Measurements from ENCODE around the gene ZNF423. TPM values are rescaled to one million over a fixed set of nuclear protein-coding genes. Genes with fewer than 3 reads are reported as not detected.

Gene ZNF423
- total and polyA plus RNA-seq, 2 of the 13 experiments (the other 11 are each of a cell fraction or from before 2014, with no cell fraction given) = 0.07 to 0.31 TPM

DNA sequence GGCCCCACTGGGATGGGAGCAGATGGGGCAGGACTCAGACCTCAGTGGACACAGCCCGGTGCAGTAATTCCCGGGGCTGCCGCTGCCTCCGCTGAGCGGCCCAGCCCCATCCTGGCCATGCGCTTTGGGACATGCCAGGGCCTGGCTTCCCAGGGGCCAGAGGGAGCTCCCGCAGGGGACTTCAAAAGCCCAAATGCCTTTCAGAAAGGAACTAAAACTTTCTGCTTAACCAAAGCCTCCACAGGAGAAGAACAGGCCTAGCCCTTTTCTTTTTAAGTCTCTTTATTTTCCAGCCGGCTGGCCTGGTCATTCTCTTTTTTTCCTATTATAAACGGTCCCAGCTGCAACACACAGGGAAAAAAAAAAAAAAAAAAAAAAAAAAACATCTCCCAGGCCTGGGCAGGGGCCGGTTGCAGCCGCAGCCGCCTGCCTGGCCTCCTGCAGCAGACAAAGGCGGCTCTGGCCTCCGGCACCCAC, 10.7 kb upstream of the ZNF423 start (continued):
- TF ChIP-seq ZBTB14 (CRISPR knock-in tag; IDR thresholded peaks at IDR 0.05) (no peak), HOXA7 (CRISPR knock-in tag; IDR thresholded peaks at IDR 0.05) (no peak), PAWR (CRISPR knock-in tag; IDR thresholded peaks at IDR 0.05; ENCODE audit: borderline replicate concordance) (no peak), ZNF17 (CRISPR knock-in tag; IDR thresholded peaks at IDR 0.05) (no peak), SP4 (CRISPR knock-in tag; IDR thresholded peaks at IDR 0.05) (no peak), ZNF468 (CRISPR knock-in tag; IDR thresholded peaks at IDR 0.05) (no peak), CREM (IDR thresholded peaks at IDR 0.05) (no peak), CREM (CRISPR knock-in tag; IDR thresholded peaks at IDR 0.05) (no peak)

DNA sequence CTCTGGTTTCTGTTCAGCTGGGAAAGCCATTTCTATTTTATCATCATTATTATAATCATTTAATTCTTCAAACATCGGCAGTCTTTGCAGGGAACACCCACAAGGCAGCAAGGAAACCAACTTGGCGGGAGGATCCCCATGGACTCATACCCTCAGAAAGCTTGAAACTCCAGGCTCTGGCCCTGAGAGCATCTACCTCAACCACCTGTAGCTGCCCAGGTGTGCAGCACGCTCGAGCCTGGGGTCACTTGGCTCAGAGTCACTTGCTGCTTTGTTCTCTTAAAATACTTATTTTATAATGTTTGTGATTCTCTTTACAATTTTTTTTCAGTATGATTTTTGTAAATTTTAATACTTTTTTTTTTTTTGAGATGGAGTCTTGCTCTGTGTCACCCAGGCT, 6.8 kb upstream of the ZNF423 start:
- H3K79me2 ChIP-seq (ENCODE audit: insufficient read depth, low read length) = no peaks in the 10 kb centered on the region
- no peaks in the 10 kb centered on the region for H3K9me3 ChIP-seq (ENCODE audit: low read length)
- ATAC-seq (no peak), FAIRE-seq (no peak), DNase-seq (ENCODE audit: low spot score) (no peak)
- H3K9ac ChIP-seq (ENCODE audit: insufficient read depth, low read depth, low read length) = no peak overlapping the region
- BruUV-seq (replicated peaks) = no TSS peak
- ChIA-PET POLR2A (interaction anchor here (0.7 kb wide), 1 partner anchor 19 kb away, joined by 3 read pairs; no protein-coding TSS in a partner anchor), CTCF (ENCODE audit: low intra/inter-chr PET ratio, low total read pairs) (no interaction called here)
- H3K27ac ChIP-seq (ENCODE audit: extremely low read length, insufficient read depth, low read length) = no peak overlapping the region
- no peak overlapping the region for H2AFZ ChIP-seq (ENCODE audit: low read length)
- H3K4me2 ChIP-seq (ENCODE audit: low read depth, low read length) = no peak overlapping the region
- peaks cover 1% of the 10 kb centered on the region for H4K20me1 ChIP-seq (ENCODE audit: insufficient read depth, low read length)
- peaks cover 1% of the 10 kb centered on the region; the same call in 1 of the 2 replicates for H3K4me1 ChIP-seq (ENCODE audit: insufficient read depth, low read length)
- in situ Hi-C loops (cut with HindIII; ENCODE audit: extremely low pct_ligation_motif_present, low pct_unique_long_range_greater_than_20kb) (no loop called here), intact Hi-C loops (cut with micrococcal nuclease; ENCODE audit: unreplicated experiment) (no loop called here)
- H3K27me3 ChIP-seq (ENCODE audit: control insufficient read depth in 1 of 2, insufficient read depth in 2 of 2, low read length in 2 of 2) = peaks cover 16 to 74% of the 10 kb centered on the region in 2 experiments
- 5% methylated on average over 4 of the region's 4 CpGs for WGBS (ENCODE audit: low lambda C conversion rate)
- H3K4me3 ChIP-seq (replicated peaks in 1 of 3; ENCODE audit: insufficient read depth in 1 of 3, low read depth in 2 of 3, low read length in 3 of 3) = no peak overlapping the region
- no peaks in the 10 kb centered on the region for H3K36me3 ChIP-seq (replicated peaks in 1 of 2; ENCODE audit: control insufficient read depth in 1 of 2, insufficient read depth in 2 of 2, low read length in 2 of 2)
- TF ChIP-seq NR2F1 (CRISPR knock-in tag; IDR thresholded peaks at IDR 0.05) (no peak), ZKSCAN1 (IDR thresholded peaks at IDR 0.05; ENCODE audit: low read length) (no peak), ZNF749 (CRISPR knock-in tag; IDR thresholded peaks at IDR 0.05; ENCODE audit: borderline replicate concordance) (no peak), SALL1 (CRISPR knock-in tag; IDR thresholded peaks at IDR 0.05) (no peak), ZFAT (CRISPR knock-in tag; conservative IDR thresholded peaks at IDR 0.05) (no peak), RXRA (CRISPR knock-in tag; IDR thresholded peaks at IDR 0.05) (no peak), ZFP1 (CRISPR knock-in tag; IDR thresholded peaks at IDR 0.05) (no peak), ZNF121 (CRISPR knock-in tag; IDR thresholded peaks at IDR 0.05) (no peak), ZMYM2 (CRISPR knock-in tag; IDR thresholded peaks at IDR 0.05) (no peak), SALL2 (CRISPR knock-in tag; IDR thresholded peaks at IDR 0.05) (no peak), BCLAF1 (IDR thresholded peaks at IDR 0.05) (no peak), ZNF709 (CRISPR knock-in tag; IDR thresholded peaks at IDR 0.05) (no peak)
- TF ChIP-seq, protein P1, sequence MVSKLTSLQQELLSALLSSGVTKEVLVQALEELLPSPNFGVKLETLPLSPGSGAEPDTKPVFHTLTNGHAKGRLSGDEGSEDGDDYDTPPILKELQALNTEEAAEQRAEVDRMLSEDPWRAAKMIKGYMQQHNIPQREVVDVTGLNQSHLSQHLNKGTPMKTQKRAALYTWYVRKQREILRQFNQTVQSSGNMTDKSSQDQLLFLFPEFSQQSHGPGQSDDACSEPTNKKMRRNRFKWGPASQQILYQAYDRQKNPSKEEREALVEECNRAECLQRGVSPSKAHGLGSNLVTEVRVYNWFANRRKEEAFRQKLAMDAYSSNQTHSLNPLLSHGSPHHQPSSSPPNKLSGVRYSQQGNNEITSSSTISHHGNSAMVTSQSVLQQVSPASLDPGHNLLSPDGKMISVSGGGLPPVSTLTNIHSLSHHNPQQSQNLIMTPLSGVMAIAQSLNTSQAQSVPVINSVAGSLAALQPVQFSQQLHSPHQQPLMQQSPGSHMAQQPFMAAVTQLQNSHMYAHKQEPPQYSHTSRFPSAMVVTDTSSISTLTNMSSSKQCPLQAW (CRISPR knock-in tag; IDR thresholded peaks at IDR 0.05) = no peak

Data from HepG2 (cell line).